Activated CD4-positive, alpha-beta T cell treated with anti-CD3 and anti-CD28 coated beads for 1 hour (primary cell): ENCODE data around the gene LRRC36.

Source experiments
- DNase-seq: peaks from one replicate; pipeline ENCODE4 v3.0.0-alpha.2; 2020

Gene LRRC36

GRCh38 chr16:67294171-67294757 lies 32.4 kb upstream of the LRRC36 start:
- no peak for DNase-seq

GRCh38 chr16:67294938-67295361 lies 31.7 kb upstream of the LRRC36 start:
- no peak for DNase-seq

GRCh38 chr16:67296420-67296819 lies 30.2 kb upstream of the LRRC36 start:
- DNase-seq, result no peak

- no peak for DNase-seq
Measured at GRCh38 chr16:67298277-67298676, 28.3 kb upstream of the LRRC36 start.

GRCh38 chr16:67299269-67299668 lies 27.3 kb upstream of the LRRC36 start:
- no peak for DNase-seq

GRCh38 chr16:67301080-67301782 lies 25.4 kb upstream of the LRRC36 start:
- no peak for DNase-seq

- DNase-seq, result no peak
Measured at GRCh38 chr16:67302076-67302475, 24.5 kb upstream of the LRRC36 start.

- DNase-seq, result no peak
Measured at GRCh38 chr16:67302970-67303369, 23.6 kb upstream of the LRRC36 start.

GRCh38 chr16:67304020-67304419 lies 22.6 kb upstream of the LRRC36 start:
- DNase-seq, result no peak

- no peak for DNase-seq
Measured at GRCh38 chr16:67305216-67306071, 21.2 kb upstream of the LRRC36 start.

GRCh38 chr16:67310561-67310960 lies 16.1 kb upstream of the LRRC36 start:
- no peak for DNase-seq

- DNase-seq, result no peak
Measured at GRCh38 chr16:67311607-67312488, 14.8 kb upstream of the LRRC36 start.

GRCh38 chr16:67312719-67313118 lies 13.9 kb upstream of the LRRC36 start:
- no peak for DNase-seq

GRCh38 chr16:67317853-67318252 lies 8.8 kb upstream of the LRRC36 start:
- no peak for DNase-seq

- no peak for DNase-seq
Measured at GRCh38 chr16:67326115-67326471, 522 bp upstream of the LRRC36 start.

- DNase-seq, result no peak
Measured at GRCh38 chr16:67327743-67328142, 1.1 kb downstream of the LRRC36 start.

- DNase-seq, result no peak
Measured at GRCh38 chr16:67329901-67330300, 3.3 kb downstream of the LRRC36 start.

GRCh38 chr16:67333315-67333714 lies 6.7 kb downstream of the LRRC36 start:
- DNase-seq, result no peak

GRCh38 chr16:67336116-67336515 lies 9.5 kb downstream of the LRRC36 start:
- DNase-seq, result no peak

- DNase-seq, result no peak
Measured at GRCh38 chr16:67336648-67337047, 10.0 kb downstream of the LRRC36 start.

- DNase-seq, result no peak
Measured at GRCh38 chr16:67339453-67339852, 12.8 kb downstream of the LRRC36 start.

GRCh38 chr16:67341250-67341649 lies 14.6 kb downstream of the LRRC36 start:
- DNase-seq, result no peak

GRCh38 chr16:67342616-67343015 lies 16.0 kb downstream of the LRRC36 start:
- DNase-seq, result no peak
